22Rv1 (cell line): ENCODE results near the gene COX7B2.

Experiments used
- H3K27ac ChIP-seq: fragments of 450-650 bp; 2 replicates; pipeline ENCODE4 v1.5.1; 2017
- CTCF ChIP-seq: fragments of 450-650 bp; IDR thresholded peaks from 2 replicates; pipeline ENCODE4 v1.5.1; 2017; ENCODE audit warnings: mild to moderate bottlenecking
- ZFX ChIP-seq: fragments of 450-650 bp; IDR thresholded peaks from 2 replicates; pipeline ENCODE4 v1.6.1; 2017; ENCODE audit warnings: antibody characterized with exemption, borderline replicate concordance

COX7B2 gene, protein sequence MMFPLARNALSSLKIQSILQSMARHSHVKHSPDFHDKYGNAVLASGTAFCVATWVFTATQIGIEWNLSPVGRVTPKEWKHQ

GRCh38 chr4:46909078-46909477 lies at the start of gene COX7B2:
COX7B2 (minus strand) TSS chr4:46909245; CDS start chr4:46735192, 174,053 bp downstream.
- TF ChIP-seq CTCF (no peak), ZFX (no peak)
- H3K27ac ChIP-seq, result no peak within 1 kb of the TSS

DNA sequence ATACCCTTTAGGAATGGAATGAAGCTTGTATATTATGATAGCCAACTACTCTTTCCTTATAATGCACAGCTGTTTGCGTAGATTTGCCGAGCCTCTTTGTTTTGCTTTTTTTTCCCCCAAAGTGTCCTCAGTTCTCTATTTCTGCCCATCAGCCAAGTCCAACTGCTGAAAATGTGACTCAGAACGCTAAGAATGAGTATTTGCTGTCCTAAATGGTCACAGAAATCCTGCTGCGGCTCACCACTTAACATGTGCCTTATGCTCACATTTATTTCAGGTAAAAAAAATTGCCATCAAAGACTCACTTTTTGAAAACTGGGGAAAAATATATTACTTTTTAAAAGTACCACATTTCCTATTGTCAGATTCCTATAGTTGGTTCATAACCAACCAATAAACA lies 47.4 kb upstream of the COX7B2 start:
- H3K27ac ChIP-seq, result no peak overlapping the region
- TF ChIP-seq CTCF, result no peak
- no peak for TF ChIP-seq ZFX

DNA sequence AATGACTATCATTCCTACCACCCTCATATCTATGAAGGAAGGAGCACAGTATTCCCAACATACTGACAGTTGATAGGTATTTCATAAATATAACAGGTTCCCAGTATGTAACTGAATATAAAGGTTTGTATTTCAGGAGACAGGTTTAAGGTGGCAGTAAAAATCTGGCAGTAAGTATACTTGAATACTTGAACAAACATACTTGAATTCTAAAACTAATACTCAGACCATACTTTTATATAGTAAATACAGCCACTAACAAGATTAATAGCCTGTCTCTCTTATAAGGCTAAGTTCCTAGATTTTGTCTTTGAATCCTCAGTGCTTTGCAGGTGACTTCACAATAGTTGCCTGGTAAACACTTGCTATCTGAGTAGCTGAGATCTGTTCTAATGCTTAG lies 46.6 kb upstream of the COX7B2 start:
- TF ChIP-seq ZFX (no peak), CTCF (no peak)
- no peak overlapping the region for H3K27ac ChIP-seq

- no peak for TF ChIP-seq ZFX
- no peak for TF ChIP-seq CTCF
- H3K27ac ChIP-seq, result no peak overlapping the region
Measured at GRCh38 chr4:46954643-46955042, 45.6 kb upstream of the COX7B2 start.

DNA sequence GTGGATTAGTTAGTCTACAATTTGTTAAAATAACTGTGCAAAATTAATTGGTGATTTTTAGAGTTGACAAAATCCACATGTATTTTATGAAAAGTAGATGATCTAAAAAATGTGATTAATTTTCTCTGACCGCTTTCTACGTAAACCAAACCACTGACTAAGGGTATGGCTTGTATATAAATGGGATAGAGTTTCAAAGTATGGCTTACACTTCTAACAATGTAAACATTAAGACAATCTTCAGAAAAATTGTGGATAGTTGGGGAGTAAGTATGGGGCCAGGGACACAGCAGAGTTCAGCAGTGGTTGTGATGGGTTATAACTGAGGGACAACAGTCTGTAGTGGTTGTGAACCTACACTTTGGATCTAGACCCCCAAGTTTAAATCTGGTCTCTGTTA lies 44.5 kb upstream of the COX7B2 start:
- H3K27ac ChIP-seq, result no peak overlapping the region

GRCh38 chr4:46952451-46952850 lies 43.4 kb upstream of the COX7B2 start:
- no peak overlapping the region for H3K27ac ChIP-seq
- TF ChIP-seq ZFX (no peak), CTCF (no peak)

More for the DNA sequence above, 44.5 kb upstream of the COX7B2 start:
- TF ChIP-seq CTCF (no peak), ZFX (no peak)

GRCh38 chr4:46950826-46951225 lies 41.8 kb upstream of the COX7B2 start:
- TF ChIP-seq CTCF, result no peak
- no peak for TF ChIP-seq ZFX
- no peak overlapping the region for H3K27ac ChIP-seq
